Measurements from ENCODE around the gene KANK4.

Gene KANK4

GRCh38 chr1:62318756-62319544 is at the start of gene KANK4:
Gene KANK4, minus strand, starts transcription at chr1:62319434. Its CDS starts 37,870 bp downstream, at chr1:62281564.
- DNase-seq (ENCODE audit: low read depth in 2 of 2), result no peak

GRCh38 chr1:62368989-62369388 is 49.8 kb upstream of the KANK4 start:
- DNase-seq (ENCODE audit: low read depth in 2 of 2), result no peak

GRCh38 chr1:62367005-62367557 is 47.8 kb upstream of the KANK4 start:
- no peak for DNase-seq (ENCODE audit: low read depth in 2 of 2)

- no peak for DNase-seq (ENCODE audit: low read depth in 2 of 2)
These were observed 45.5 kb upstream of the KANK4 start for GRCh38 chr1:62364721-62365120.

GRCh38 chr1:62362926-62363325 is 43.7 kb upstream of the KANK4 start:
- no peak for DNase-seq (ENCODE audit: low read depth in 2 of 2)

- no peak for DNase-seq (ENCODE audit: low read depth in 2 of 2)
These were observed 43.1 kb upstream of the KANK4 start for GRCh38 chr1:62362061-62362917.

- no peak for DNase-seq (ENCODE audit: low read depth in 2 of 2)
These were observed 42.2 kb upstream of the KANK4 start for GRCh38 chr1:62361431-62361830.

- DNase-seq (ENCODE audit: low read depth in 2 of 2), result no peak
These were observed 39.6 kb upstream of the KANK4 start for GRCh38 chr1:62358665-62359373.

- DNase-seq (ENCODE audit: low read depth in 2 of 2), result no peak
These were observed 38.7 kb upstream of the KANK4 start for GRCh38 chr1:62357916-62358315.

GRCh38 chr1:62356257-62356835 is 37.1 kb upstream of the KANK4 start:
- no peak for DNase-seq (ENCODE audit: low read depth in 2 of 2)

GRCh38 chr1:62355095-62355494 is 35.9 kb upstream of the KANK4 start:
- no peak for DNase-seq (ENCODE audit: low read depth in 2 of 2)

GRCh38 chr1:62353853-62354252 is 34.6 kb upstream of the KANK4 start:
- no peak for DNase-seq (ENCODE audit: low read depth in 2 of 2)

GRCh38 chr1:62352387-62352786 is 33.2 kb upstream of the KANK4 start:
- no peak for DNase-seq (ENCODE audit: low read depth in 2 of 2)

GRCh38 chr1:62349470-62350233 is 30.4 kb upstream of the KANK4 start:
- no peak for DNase-seq (ENCODE audit: low read depth in 2 of 2)

- no peak for DNase-seq (ENCODE audit: low read depth in 2 of 2)
These were observed 27.7 kb upstream of the KANK4 start for GRCh38 chr1:62346886-62347285.

GRCh38 chr1:62343911-62344310 is 24.7 kb upstream of the KANK4 start:
- DNase-seq (ENCODE audit: low read depth in 2 of 2), result no peak

GRCh38 chr1:62342270-62342669 is 23.0 kb upstream of the KANK4 start:
- no peak for DNase-seq (ENCODE audit: low read depth in 2 of 2)

- DNase-seq (ENCODE audit: low read depth in 2 of 2), result no peak
These were observed 22.4 kb upstream of the KANK4 start for GRCh38 chr1:62341615-62342014.

GRCh38 chr1:62341089-62341488 is 21.9 kb upstream of the KANK4 start:
- no peak for DNase-seq (ENCODE audit: low read depth in 2 of 2)

- no peak for DNase-seq (ENCODE audit: low read depth in 2 of 2)
These were observed 18.7 kb upstream of the KANK4 start for GRCh38 chr1:62337706-62338631.
